NCI-H69 (cell line): ENCODE results near the gene SLC25A13.

Experiments
- DNase-seq: peaks from one replicate; lab custom pipeline; 2025; lab: John Stamatoyannopoulos, UW

SLC25A13 gene

GRCh38 chr7:96204601-96205000 is 117.3 kb downstream of the SLC25A13 start:
- DNase-seq, result no peak

GRCh38 chr7:96203786-96204185 is 118.1 kb downstream of the SLC25A13 start:
- DNase-seq, result no peak

- DNase-seq, result no peak
Measured at GRCh38 chr7:96202102-96202501, 119.8 kb downstream of the SLC25A13 start.

- DNase-seq, result no peak
Measured at GRCh38 chr7:96200740-96201139, 121.2 kb downstream of the SLC25A13 start.

- peak; percentile 38 for DNase-seq
Measured at GRCh38 chr7:96199421-96199820, 122.5 kb downstream of the SLC25A13 start.

GRCh38 chr7:96198047-96198636 is 123.8 kb downstream of the SLC25A13 start:
- peak; percentile 78 for DNase-seq

GRCh38 chr7:96196676-96197075 is 125.2 kb downstream of the SLC25A13 start:
- DNase-seq, result no peak

GRCh38 chr7:96189129-96189820 is 132.6 kb downstream of the SLC25A13 start:
- DNase-seq, result peak; percentile 80

GRCh38 chr7:96188591-96188991 is 133.3 kb downstream of the SLC25A13 start:
- DNase-seq, result peak; percentile 79

GRCh38 chr7:96188174-96188581 is 133.7 kb downstream of the SLC25A13 start:
- DNase-seq, result peak; percentile 88

- DNase-seq, result peak; percentile 88
Measured at GRCh38 chr7:96187735-96188134, 134.2 kb downstream of the SLC25A13 start.

- no peak for DNase-seq
Measured at GRCh38 chr7:96184783-96185182, 137.1 kb downstream of the SLC25A13 start.

GRCh38 chr7:96183163-96183670 is 138.7 kb downstream of the SLC25A13 start:
- peak; percentile 91 for DNase-seq

- peak; percentile 91 for DNase-seq
Measured at GRCh38 chr7:96182424-96183158, 139.3 kb downstream of the SLC25A13 start.

GRCh38 chr7:96181174-96181573 is 140.7 kb downstream of the SLC25A13 start:
- DNase-seq, result peak; percentile 25

- DNase-seq, result peak; percentile 65
Measured at GRCh38 chr7:96179837-96180236, 142.1 kb downstream of the SLC25A13 start.

GRCh38 chr7:96179341-96179740 is 142.6 kb downstream of the SLC25A13 start:
- peak; percentile 78 for DNase-seq

- DNase-seq, result peak; percentile 98
Measured at GRCh38 chr7:96178581-96178980, 143.3 kb downstream of the SLC25A13 start.

- DNase-seq, result no peak
Measured at GRCh38 chr7:96177353-96177752, 144.5 kb downstream of the SLC25A13 start.

GRCh38 chr7:96174812-96175211 is 147.1 kb downstream of the SLC25A13 start:
- DNase-seq, result peak; percentile 99

GRCh38 chr7:96173781-96174180 is 148.1 kb downstream of the SLC25A13 start:
- peak; percentile 43 for DNase-seq

GRCh38 chr7:96169439-96169838 is 152.5 kb downstream of the SLC25A13 start:
- DNase-seq, result no peak

GRCh38 chr7:96167424-96167823 is 154.5 kb downstream of the SLC25A13 start:
- peak; percentile 97 for DNase-seq
